A673 (cell line): ENCODE results near the gene CHRND. TPM values are rescaled to one million over a fixed set of nuclear protein-coding genes. Genes with fewer than 3 reads are reported as not detected.

ENCODE experiments used
- BruUV-seq: library from RNA; stranded (reverse); fragments of 400-500 nt; replicated peaks from 2 replicates; lab custom pipeline; 2021; lab: Mats Ljungman, UMichigan
- CTCF ChIA-PET: fragments of 300-600 bp; sonication (Branson Sonifier 250); formaldehyde crosslinking; loops from one replicate; lab custom pipeline; 2022; ENCODE audit warnings: antibody characterized with exemption; lab: Charles Lee
- POLR2A ChIA-PET: fragments of 300-600 bp; sonication (Branson Sonifier 250); formaldehyde crosslinking; loops from one replicate; lab custom pipeline; 2022; ENCODE audit warnings: antibody characterized with exemption; ENCODE audit not compliant: low non-redundant PET; lab: Charles Lee
- DNase-seq: peaks from one replicate; pipeline ENCODE4 v3.0.0-alpha.2; 2015; ENCODE audit warnings: low spot score
- H3K27ac ChIP-seq: fragments of 200-600 bp; sonication (generic); 2 replicates; pipeline ENCODE4 v1.5.1; 2016; ENCODE audit warnings: mixed run types, low read depth, mild to moderate bottlenecking, mixed read lengths, antibody characterized with exemption, low read length; ENCODE audit not compliant: poor library complexity, severe bottlenecking
- H3K27me3 ChIP-seq: fragments of 200-600 bp; sonication (generic); replicated peaks from 2 replicates; pipeline ENCODE4 v1.6.1; 2017; ENCODE audit warnings: mixed run types, low read depth, mild to moderate bottlenecking, mixed read lengths, antibody characterized with exemption, low read length; ENCODE audit not compliant: insufficient read depth, poor library complexity
- H3K36me3 ChIP-seq: fragments of 200-600 bp; sonication (generic); 2 replicates; pipeline ENCODE4 v1.6.1; 2016; ENCODE audit warnings: mixed run types, mild to moderate bottlenecking, mixed read lengths, antibody characterized with exemption, low read length; ENCODE audit not compliant: insufficient read depth, poor library complexity, severe bottlenecking
- H3K4me1 ChIP-seq: fragments of 200-600 bp; sonication (generic); 2 replicates; pipeline ENCODE4 v1.6.1; 2017; ENCODE audit warnings: mixed run types, mild to moderate bottlenecking, mixed read lengths, antibody characterized with exemption, low read length; ENCODE audit not compliant: insufficient read depth, poor library complexity, severe bottlenecking
- H3K4me3 ChIP-seq: fragments of 200-600 bp; sonication (generic); 2 replicates; pipeline ENCODE4 v1.5.1; 2016; ENCODE audit warnings: low read depth, mixed run types, mild to moderate bottlenecking, mixed read lengths, low read length; ENCODE audit not compliant: poor library complexity, severe bottlenecking
- H3K9me3 ChIP-seq: fragments of 200-600 bp; sonication (generic); 2 replicates; pipeline ENCODE4 v1.6.1; 2016; ENCODE audit warnings: mixed run types, low read depth, mild to moderate bottlenecking, mixed read lengths, antibody characterized with exemption, low read length; ENCODE audit not compliant: poor library complexity, severe bottlenecking
- CTCF ChIP-seq: fragments of 300-800, 200-600 bp; sonication (generic); conservative IDR thresholded peaks from 2 replicates; pipeline ENCODE4 v1.5.1; 2017; ENCODE audit warnings: low read depth, mild to moderate bottlenecking, antibody characterized with exemption, low read length, moderate library complexity, mixed read lengths
- EZH2 ChIP-seq: fragments of 200-600 bp; sonication (generic); IDR thresholded peaks from 2 replicates; pipeline ENCODE4 v1.6.1; 2017; ENCODE audit warnings: borderline replicate concordance, low read depth, mild to moderate bottlenecking, mixed read lengths, antibody characterized with exemption, low read length; ENCODE audit not compliant: poor library complexity, severe bottlenecking
- intact Hi-C: fragments of 100-400 bp; cut with micrococcal nuclease; formaldehyde crosslinking; loops from one replicate; pipeline ENCODE4 v1.10.0; 2022; ENCODE audit not compliant: unreplicated experiment
- total RNA-seq: library from RNA; stranded (reverse); gene quantifications from 2 replicates; pipeline ENCODE4 v1.2.3, GENCODE V29; 2021

Gene CHRND
- total RNA-seq, 1 experiment from 2014 or later = not detected

- ChIA-PET CTCF (no interaction called here), POLR2A (no interaction called here)
- Histone ChIP-seq H3K4me1 (no peaks in the 10 kb centered on the region), H3K27me3 (peaks cover 14% of the 10 kb centered on the region), H3K4me3 (no peak overlapping the region), H3K27ac (no peak overlapping the region), H3K36me3 (no peaks in the 10 kb centered on the region), H3K9me3 (no peaks in the 10 kb centered on the region)
- intact Hi-C loops = no loop called here
- BruUV-seq = no TSS peak
- no peak for DNase-seq
- TF ChIP-seq CTCF (no peak), EZH2 (no peak)
Measured at GRCh38 chr2:232528746-232529460, 2.9 kb downstream of the CHRND start.

- no peak for DNase-seq
- Histone ChIP-seq H3K36me3 (no peaks in the 10 kb centered on the region), H3K27me3 (peaks cover 3% of the 10 kb centered on the region), H3K4me3 (no peak overlapping the region), H3K27ac (no peak overlapping the region), H3K9me3 (no peaks in the 10 kb centered on the region), H3K4me1 (no peaks in the 10 kb centered on the region)
- CTCF ChIA-PET = no interaction called here
- no TSS peak for BruUV-seq
- TF ChIP-seq CTCF = no peak
- no peak for TF ChIP-seq EZH2
- POLR2A ChIA-PET = no interaction called here
- intact Hi-C loops = no loop called here
Measured at GRCh38 chr2:232529806-232530547, 4.0 kb downstream of the CHRND start.

- BruUV-seq = no TSS peak
- TF ChIP-seq CTCF (no peak), EZH2 (no peak)
- Histone ChIP-seq H3K4me3 (no peak overlapping the region), H3K9me3 (no peaks in the 10 kb centered on the region), H3K36me3 (no peaks in the 10 kb centered on the region), H3K27me3 (no peaks in the 10 kb centered on the region), H3K4me1 (no peaks in the 10 kb centered on the region), H3K27ac (no peak overlapping the region)
- CTCF ChIA-PET = no interaction called here
- POLR2A ChIA-PET = no interaction called here
- no peak for DNase-seq
- intact Hi-C loops = no loop called here
Measured at GRCh38 chr2:232530626-232531260, 4.8 kb downstream of the CHRND start.
